ENCODE data around the gene METTL6. TPM values are rescaled to one million over a fixed set of nuclear protein-coding genes. Genes with fewer than 3 reads are reported as not detected.
"Not testable (repeated sequence)": the region's sequence is repeated elsewhere in the genome, so short reads cannot be mapped to it uniquely, and the experiment has no call there.

METTL6 gene
- polyA plus RNA-seq, 3 donors, result 23.9 to 29.6 (median 29.0) TPM

DNA sequence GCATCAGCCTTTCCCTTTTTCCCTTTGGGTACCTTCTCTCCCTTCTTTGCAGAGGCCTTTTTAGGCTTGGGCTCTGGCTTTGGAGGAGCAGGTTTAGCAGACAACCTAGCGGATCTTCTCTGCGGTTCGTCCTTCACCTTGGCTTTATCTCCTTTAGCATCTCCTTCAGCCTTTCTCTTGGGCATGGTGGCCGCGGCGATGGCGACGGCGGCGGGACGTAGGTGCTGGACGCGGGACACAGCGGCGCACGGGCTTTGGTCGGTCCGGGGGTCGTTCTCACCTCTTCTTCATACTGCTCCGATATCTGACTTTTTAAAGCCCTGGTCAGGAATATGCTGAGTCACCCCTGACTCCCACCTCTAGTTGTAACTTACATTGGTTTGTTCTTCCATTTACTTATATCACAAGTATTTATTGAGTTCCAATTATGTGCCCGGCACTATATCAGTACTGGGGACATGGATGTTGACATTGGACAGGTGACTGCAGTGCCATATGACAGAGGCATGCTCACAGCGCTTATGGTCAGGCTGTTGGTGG is 51.8 kb downstream of the METTL6 start:
- no peak for DNase-seq (ENCODE audit: low read depth in 3 of 3, low spot score in 2 of 3)

DNA sequence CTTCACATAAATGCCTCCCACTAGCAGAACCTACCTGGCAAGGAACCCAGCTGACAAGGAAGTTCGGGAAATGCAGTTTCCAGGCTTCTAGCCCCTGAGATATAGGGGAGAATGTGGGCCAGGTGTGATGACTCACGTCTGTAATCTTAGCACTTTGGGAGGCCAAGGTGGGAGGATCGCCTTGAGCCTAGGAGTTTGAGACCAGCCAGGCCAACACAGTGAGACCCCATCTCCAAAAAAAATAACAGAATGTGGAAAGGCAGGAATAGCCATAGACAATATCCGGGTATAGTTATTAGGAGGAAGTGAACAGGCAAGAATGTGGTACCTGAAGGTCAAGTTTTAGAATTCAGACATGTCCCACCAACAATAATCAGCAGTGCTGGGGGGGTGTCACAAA is 54.4 kb downstream of the METTL6 start:
- DNase-seq (ENCODE audit: low read depth in 3 of 3, low spot score in 2 of 3), result no peak

DNA sequence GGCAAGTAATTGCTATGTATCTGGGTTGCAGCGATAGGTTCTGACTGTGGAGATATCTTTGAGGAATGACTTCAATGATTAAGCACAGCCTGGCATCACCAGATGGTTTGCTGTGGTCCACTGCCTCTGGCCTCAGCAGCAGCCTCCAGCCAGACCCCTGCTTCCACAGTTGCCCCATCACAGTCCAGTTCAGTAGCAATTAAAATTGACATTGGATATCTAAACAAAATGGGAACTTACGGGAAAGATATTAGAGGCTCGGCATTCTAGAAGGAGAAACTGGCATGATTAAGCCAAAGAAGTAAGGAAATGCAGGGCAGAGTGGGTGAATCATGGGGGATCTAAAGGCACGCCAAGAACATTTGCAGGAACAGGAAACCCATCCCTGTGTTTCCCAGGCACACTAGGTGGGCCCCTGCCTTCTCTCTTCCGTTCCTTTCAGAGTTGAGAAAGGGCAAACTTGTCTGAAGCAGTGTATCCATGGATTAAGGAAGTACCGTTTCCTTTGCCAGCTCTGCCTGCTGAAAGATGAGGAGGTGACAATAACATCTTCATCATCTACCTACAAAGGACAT is 58.7 kb downstream of the METTL6 start:
- DNase-seq (ENCODE audit: low read depth in 3 of 3, low spot score in 2 of 3), result no peak

DNA sequence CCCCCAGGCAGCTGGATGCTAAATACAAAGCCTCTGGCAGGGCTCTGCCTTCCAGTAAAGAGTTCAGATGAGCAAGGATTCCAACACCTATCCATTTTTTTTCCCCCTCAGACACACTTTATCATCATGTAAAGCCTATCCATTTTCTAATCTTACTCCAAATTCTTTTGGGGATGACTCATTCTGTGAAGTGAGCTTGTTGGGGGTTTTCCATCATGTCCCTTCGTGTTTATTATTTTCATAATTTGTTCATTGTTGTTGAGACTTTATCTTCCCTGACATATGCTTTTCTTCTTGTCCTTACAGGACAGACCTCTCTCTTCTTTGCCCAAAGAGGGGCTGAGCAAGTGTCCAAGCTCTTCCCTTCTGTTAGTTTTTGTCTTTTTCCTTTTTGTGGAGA is 60.3 kb downstream of the METTL6 start:
- DNase-seq (ENCODE audit: low read depth in 3 of 3, low spot score in 2 of 3), result no peak

DNA sequence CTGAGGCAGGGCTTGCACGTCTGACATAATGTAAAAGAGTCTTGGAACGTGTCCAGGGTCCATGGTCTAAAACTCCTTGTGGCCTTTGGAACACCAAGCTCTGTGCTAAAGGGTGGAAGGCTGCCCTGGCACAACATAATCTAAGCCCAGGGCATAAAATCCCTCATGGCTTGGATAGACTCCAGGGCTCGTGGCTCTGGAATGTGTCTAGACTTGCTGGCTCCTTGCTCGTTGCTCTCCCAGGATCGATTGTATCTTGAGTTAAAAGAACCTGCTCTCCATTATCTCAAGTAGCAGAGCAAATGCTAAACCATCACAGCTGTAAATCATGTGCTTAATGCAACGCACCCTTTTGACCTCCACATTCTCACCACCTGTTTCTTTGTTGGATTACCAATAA is 63.3 kb downstream of the METTL6 start:
- not testable (repeated sequence) for DNase-seq (ENCODE audit: low read depth in 3 of 3, low spot score in 2 of 3)

DNA sequence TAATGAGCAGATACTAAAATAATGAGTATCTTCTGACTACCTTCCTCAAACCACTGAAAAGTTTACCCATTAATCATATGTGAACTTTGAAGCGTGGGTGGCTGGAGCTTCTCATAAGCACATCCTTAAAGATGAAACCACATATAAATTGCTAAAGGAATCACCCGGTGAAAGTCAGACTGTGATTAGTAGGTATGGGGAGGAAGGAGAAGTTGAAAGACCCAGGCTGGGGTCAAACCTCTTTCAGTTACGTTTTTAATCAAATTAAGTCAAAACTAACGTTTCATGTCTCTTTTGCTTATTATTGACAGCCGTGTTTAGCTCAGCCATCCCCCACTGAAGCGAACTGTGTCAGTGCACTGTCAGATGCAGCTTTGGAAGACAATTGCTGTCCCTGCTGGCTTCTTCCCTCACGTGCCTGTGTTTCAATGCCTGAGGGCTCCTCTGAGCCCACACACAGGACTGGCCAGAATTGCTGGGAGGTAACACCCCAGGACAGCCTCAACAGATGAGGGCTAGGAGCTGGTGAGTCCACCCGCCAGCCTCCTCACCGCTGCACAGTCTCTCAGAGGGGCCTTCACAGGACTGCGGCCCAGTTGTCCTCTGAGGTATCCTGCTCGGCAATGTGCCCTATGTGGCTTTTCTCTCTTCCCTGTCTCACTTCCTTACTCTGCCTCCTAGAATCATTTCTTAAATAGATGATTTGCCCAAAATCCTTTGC is 65.7 kb downstream of the METTL6 start:
- no peak for DNase-seq (ENCODE audit: low read depth in 3 of 3, low spot score in 2 of 3)

DNA sequence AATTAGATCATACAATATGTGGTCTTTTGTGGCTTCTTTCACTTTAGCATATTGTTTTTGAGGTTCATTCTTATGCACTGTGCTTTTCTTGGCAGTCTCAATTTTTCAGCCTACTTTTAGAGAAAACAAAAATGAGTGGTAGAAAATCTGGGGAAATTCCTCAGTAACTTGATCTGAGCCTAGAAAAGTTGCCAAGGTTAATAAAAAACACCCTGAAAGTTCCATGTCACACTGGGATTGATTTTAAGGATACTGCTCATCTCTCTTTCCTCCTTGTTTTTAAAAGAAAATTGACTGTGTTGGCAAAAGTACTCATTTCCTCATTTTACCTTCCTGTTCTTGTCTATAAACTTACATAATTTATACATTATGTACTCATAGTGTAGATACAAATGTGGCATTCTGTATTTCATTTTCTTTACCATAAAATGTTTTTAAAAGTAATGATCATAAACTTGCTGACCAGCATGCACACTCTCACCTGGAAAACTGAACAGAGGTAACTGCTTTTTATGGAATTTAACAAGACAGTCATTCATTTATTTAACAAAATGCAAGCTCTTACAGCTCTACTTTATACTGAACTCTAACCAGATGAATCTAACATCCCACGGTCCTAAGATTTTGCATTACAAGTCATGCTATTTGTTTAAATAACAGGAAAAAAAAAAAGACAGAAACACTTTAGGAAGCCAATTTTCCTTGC is 66.4 kb downstream of the METTL6 start:
- no peak for DNase-seq (ENCODE audit: low read depth in 3 of 3, low spot score in 2 of 3)

Other genes starting within 250 kb of the METTL6 start
- gene CAPN7, start 221.3 kb downstream of the METTL6 start, polyA plus RNA-seq (ENCODE audit: insufficient read length in 3 of 3), result 10 to 100 TPM; 46.6 to 48.6 (median 47.5) TPM
- 10 to 100 TPM; 59.4 to 70.0 (median 64.4) TPM for gene SH3BP5, start 95.0 kb downstream of the METTL6 start, polyA plus RNA-seq (ENCODE audit: insufficient read length in 3 of 3)
- gene EAF1, start 54 bp upstream of the METTL6 start, polyA plus RNA-seq (ENCODE audit: insufficient read length in 3 of 3), result 10 to 100 TPM; 16.5 to 19.5 (median 18.5) TPM
- 1 to 10 TPM; 5.1 to 5.3 (median 5.1) TPM for gene COLQ, start 94.2 kb upstream of the METTL6 start, polyA plus RNA-seq (ENCODE audit: insufficient read length in 3 of 3)
- 10 to 100 TPM; 20.2 to 25.3 (median 23.2) TPM for gene HACL1, start 174.0 kb upstream of the METTL6 start, polyA plus RNA-seq (ENCODE audit: insufficient read length in 3 of 3)
- 10 to 100 TPM; 22.4 to 24.9 (median 22.6) TPM for gene BTD, start 174.2 kb upstream of the METTL6 start, polyA plus RNA-seq (ENCODE audit: insufficient read length in 3 of 3)